ENCODE data around the gene IL32.
"Not testable (repeated sequence)": the region's sequence is repeated elsewhere in the genome, so short reads cannot be mapped to it uniquely, and the experiment has no call there.

The IL32 gene

DNA sequence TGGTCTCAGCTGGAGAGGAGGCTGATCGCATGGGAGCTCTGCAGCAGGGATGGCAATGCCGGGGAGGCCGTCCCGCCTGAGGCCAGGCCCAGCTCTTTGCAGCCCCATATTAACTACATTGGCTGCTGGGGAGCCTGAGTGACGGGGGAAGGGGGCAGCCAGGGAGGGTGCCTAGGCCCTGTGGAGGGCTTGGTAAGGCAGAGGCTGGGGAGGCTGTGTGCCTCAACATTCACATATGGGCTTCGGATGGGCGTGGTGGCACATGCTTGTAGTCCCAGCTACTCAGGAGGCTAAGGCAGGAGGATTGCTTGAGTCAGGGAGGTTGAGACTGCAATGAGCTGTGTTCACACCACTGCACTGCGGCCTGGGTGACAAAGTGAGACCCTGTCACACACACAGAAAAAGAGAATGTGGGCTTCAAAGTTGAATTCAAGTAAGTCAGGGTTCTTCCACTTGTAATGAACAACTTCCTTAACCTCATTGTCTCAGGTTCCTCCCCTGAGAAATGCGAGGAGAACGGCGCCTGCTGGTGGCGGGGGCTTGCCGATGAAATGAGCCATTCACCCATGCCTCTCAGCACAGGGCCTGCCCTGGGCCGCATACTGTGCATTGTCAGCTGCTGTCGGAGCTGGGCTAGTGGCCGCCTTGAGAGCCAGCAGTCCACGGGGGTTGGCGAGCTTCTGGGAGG, 7.3 kb downstream of the IL32 start:
- not testable (repeated sequence) for DNase-seq

DNA sequence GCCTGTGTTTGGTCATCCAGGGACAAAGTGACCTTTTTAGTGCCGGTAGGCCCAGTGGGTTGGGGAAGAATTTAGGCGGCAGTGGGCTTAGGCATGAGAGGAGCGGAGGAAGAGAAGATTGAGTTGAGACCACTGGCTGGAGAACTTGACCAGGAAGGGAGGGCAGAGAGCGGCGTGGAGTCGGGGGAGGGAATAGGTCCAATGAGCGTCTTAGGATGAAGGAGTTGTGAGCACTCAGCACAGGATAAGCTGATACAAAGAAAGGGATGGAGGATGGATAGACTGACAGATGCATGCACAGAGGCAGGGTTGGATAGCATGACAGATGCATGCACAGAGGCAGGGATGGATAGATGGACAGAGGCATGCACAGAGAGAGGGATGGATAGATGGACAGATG, 8.0 kb downstream of the IL32 start:
- DNase-seq: no peak

DNA sequence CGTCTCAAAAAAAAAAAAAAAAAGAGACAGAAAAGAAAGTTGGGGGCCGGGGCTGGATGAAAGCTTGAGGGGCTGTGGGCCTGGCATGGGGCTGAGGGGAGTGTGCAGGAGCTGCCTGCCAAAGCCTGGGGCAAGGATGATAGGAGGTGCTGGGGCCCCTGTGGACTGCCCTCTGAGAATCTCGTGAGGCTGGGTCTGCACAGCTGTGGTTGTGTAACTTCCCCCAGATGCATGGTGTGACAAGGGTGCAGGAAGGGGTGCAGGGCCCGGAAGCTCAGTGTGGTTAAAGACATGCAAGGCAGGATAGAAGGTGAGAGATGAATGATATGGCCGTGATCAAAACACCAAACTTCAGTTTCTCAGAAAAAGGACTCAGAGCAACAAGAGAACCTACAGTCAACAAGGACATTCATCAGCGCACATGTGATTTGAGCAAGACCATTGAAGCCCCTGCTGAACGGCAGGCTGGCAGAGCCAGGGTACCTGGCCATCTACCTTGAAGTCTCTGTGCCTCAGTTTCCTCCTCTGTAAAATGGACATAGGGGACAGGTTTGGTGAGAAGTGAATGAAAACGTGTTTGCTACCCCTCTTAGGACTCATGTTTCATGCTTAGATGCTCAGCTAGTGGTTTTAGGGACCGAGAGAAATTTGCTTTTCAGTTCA, 9.6 kb downstream of the IL32 start:
- no peak for DNase-seq

DNA sequence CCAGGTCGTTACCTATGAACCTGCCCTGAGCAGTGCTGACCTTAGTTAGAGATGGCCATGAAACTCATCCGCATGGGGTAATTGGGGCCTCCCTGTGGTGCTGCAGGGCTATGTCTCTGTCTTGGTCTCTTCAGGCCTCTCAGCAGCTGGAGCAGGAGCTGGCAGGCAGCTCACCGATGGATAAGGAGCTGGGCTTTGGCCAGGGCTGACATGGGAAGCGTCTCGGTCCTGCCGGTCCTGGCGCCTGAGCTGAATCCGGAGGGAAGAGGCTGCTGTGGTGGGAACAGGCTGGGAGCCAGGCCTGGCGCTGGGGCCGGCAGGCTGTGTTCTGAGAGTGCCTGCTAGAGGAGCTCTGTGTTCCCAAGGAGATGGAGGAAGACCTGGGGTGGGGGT, 10.1 kb downstream of the IL32 start:
- DNase-seq: peak; percentile 56

DNA sequence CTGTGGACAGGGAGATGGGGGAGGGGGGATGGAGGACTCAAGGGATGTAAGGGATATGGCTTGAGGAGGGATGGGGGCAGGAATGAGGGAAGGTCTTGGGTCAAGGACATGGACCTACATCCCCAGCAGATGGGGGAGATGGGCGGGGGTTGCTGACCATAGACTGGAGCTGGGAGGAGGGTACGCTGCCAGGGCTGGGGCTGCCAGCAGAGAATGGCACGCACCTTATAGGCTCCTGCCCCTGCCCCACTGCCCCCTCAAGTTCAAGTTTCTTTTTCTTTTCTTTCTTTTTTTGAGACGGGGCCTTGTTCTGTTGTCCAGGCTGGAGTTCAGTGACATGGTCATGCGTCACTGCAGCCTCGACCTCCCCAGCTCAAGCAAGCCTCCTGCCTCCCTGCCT, 10.5 kb downstream of the IL32 start:
- DNase-seq: not testable (repeated sequence)

DNA sequence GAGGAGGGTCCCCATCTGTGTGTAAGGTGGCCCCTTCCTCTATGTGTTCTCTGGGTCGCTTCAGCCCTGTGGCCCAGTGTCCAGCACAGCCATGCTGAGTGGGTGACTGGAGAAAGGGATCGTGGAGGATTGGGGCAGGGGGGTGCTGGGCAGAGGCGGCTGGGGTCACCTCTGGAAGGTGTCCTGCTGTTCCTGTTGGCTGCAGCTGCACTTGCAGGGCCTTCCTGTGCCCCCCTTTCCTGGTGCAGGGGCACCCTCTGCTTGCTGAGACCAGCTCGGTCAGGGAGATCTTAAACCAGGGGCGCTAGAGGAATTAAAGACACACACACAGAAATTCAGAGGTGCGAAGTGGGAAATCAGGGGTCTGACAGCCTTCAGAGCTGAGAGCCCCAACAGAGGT, 11.1 kb downstream of the IL32 start:
- DNase-seq: no peak

DNA sequence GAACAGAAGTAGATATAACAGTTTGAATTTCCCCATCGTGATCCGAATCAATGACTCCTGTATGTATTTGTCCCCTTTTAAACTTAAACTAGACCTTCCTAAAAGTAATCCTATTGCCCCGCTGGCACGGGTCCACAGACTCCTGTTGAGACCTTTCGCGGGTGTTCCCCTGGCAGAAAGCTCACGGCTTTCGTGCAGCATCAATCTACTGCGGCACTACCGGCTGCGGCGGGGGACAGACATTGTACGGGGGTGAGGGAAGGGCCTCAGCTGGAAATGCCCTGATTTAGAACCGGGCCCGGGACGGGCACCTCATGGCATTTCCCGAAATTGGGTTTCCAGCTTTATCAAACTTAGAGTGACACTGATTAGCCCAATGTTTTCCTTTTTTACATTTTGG, 14.6 kb downstream of the IL32 start:
- DNase-seq: no peak

DNA sequence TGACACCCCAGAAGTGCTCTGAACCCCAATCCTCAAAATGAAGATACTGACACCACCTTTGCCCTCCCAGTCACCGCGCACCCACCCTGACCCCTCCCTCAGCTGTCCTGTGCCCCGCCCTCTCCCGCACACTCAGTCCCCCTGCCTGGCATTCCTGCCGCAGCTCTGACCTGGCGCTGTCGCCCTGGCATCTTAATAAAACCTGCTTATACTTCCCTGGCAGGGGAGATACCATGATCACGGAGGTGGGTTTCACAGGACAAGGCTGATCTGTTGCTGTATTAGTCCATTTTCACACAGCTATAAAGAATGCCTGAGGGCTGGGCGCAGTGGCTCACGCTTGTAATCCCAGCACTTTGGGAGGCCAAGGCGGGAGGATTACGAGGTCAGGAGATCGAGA, 16.5 kb downstream of the IL32 start:
- not testable (repeated sequence) for DNase-seq

DNA sequence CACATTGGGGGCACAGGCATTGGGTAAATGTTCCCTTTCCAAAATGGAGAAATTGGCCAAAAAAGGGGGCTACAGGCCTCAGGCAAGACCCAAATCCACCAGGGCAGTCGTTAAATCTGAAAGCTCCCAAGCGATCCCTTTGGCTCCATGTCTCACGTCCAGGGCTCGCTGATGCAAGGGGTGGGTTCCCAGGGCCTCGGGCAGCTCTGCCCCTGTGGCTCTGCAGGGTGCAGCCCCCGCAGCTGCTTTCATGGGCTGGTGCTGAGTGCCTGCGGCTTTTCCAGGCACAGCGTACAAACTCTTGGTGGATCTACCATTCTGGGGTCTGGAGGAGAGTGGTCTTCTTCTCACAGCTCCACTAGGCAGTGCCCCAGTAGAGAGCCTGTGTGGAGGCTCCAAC, 18.0 kb downstream of the IL32 start:
- not testable (repeated sequence) for DNase-seq

DNA sequence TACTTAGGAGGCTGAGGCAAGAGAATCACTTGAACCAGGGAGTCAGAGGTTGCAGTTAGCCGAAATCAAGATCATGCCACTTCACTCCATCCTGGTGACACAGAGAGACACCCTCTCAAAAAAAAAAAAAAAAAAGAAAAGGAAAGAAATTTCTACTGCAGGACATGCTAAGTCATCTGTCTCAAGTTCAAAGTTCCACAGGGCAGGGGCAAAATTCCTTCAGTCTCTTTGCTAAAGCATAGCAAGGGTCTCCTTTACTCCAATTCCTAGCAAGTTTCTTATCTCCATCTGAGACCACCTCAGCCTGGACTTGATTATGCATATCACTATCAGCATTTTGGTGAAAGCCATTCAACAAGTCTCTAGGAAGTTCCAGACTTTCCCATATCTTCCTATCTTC, 19.1 kb downstream of the IL32 start:
- no peak for DNase-seq

DNA sequence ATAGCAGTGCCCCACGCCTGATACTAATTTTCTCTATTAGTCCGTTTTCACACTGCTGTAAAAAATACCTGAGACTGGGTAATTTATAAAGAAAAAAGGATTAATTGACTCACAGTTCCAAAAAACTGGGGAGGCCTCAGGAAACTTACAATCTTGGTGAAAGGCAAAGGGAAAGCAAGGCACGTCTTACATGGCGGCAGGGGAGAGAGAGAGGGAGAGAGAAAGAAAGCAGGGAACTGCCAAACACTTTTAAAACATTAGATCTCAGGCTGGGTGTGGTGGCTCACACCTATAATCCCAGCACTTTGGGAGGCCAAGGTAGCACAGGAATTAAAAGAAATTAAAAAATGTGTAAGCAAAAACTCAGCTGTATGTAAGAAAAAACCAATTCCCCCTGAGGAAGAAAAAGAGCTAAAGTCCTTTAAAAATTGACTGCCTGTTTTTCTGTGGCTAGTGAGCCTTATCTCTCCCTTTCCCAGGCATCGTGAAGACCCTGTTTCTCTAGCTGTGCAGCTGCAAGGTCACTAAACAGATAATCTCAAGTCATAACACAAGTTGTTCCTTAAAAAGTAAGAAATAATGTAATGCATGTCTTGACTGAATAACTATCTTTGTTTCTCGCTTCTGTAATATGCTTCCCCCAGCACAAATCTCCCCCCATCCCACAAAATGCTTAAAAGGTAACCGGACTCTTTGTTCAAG, 19.7 kb downstream of the IL32 start:
- DNase-seq: no peak

DNA sequence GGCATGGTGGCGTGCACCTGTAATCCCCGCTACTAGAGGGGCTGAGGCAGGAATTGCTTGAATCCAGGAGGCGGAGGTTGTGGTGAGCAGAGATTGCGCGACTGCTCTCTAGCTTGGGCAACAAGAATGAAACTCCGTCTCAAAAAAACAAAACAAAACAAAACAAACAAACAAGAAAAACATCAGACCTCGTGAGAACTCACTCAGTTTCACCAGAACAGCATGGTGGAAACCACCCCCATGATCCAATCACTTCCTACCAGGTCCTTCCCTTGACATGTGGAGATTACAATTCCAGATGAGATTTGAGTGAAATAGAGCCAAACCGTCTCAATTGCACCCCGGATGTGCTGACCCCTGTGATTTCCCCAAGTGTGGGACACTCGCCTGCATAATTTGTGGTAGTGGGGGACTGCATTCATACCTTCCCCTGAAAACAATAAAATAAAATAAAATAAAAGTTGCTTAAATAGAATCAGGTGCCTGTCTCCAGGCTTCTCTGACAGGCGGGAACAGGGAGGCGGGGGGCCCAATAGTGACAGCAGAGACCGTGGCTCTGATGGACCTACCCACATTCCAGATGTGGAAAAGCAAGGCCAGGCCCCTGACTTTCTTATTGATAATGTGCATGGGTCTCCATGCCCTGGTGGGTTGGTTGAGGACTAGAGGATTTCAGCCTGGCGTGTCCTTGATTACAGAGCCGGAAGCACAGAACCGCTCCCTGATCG, 20.6 kb downstream of the IL32 start:
- no peak for DNase-seq

DNA sequence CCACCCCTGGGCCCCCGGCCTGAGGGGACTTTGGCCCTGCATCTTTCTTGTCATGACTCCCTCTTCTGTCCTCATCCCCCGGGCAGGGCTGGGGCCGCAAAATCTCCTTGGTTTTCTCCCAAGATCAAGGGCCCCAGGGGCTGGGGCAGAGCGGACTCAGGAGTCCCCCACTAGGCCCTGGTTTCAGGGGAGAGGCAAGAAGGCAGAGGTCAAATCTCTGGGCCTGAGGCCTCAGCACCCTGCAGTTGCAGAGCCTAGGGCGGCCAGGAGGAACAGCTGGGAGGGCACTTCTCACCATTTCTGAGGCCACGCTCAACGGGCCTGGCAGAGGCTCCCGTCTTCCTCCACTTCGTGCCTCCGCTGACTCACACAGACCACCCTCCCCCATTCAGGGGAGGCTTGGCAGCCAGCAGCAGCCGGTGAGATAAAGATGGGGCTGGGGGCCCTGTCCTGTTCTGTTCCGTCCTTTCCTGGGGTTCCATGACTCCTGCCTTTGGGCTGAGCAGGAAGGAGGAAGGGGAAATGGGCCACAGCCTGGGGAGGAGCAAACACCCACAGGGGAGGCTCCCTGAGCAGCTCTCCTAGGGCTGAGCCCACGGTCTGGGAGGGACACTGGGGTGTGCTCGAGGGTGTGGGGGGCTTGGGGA, 21.3 kb downstream of the IL32 start:
- no peak for DNase-seq

DNA sequence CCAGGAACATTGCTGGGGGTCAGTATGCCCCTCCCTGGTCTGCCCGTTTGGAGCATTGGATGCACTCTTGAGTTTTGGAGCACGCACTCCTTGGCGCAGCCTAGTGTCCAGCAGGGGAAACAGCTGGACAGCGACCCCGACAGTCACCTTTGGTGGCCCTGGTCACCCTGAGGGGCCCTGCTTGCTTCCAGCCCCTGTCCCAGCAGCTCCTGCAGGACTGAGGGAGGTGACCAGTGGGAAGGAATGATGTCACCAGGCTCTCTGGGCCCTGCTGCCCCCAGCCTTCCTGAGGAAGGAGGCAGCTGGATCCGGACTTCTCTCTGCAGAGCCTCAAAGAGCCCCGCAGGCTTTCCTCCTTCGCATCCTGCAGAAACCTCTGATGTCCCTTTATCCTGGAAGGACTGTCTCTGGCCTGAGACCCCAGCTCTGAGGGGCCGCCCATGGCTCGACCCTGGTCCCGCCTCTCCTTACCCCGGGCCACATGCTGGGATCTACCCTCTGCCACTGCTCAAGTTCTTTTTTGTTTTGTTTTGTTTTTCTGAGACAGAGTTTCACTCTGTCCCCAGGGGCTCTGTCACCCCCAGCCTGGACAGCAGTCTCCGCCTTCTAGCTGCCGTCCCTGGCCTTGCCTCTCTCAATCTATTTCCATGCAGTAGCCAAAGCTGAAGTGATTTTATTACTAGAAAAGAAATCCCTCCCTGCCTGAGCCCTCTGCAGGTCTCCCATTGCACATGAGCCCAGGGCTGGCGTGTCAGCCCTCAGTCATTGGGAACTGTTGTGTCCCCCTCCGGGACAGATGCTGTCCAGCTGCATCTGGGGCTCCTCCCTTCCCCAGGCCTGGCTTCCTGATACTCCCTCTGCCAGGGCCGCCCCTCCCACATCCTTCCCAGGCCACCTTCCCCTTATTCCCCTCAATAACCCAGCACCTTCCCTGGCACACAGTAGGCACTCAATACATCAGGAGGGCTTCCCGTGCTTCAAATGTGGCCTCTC, 22.1 kb downstream of the IL32 start:
- DNase-seq: peak; percentile 67

DNA sequence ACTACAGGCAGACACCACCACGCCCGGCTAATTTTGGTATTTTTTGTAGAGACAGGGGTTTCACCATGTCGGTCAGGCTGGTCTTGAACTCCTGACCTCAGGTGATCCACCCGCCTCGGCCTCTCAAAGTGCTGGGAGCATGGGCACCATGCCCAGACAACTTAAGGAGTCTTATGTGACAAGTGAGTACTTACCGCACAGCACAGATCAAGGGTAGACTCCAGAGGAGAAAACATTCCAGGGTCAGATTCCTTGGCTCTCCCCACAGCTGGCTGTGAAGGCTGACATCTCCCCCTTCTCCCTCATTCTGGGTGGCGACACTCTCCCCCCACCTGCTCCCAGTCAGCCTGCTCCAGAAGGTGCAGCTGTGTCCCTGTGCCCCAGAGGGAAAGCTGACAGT, 23.0 kb downstream of the IL32 start:
- DNase-seq: no peak

DNA sequence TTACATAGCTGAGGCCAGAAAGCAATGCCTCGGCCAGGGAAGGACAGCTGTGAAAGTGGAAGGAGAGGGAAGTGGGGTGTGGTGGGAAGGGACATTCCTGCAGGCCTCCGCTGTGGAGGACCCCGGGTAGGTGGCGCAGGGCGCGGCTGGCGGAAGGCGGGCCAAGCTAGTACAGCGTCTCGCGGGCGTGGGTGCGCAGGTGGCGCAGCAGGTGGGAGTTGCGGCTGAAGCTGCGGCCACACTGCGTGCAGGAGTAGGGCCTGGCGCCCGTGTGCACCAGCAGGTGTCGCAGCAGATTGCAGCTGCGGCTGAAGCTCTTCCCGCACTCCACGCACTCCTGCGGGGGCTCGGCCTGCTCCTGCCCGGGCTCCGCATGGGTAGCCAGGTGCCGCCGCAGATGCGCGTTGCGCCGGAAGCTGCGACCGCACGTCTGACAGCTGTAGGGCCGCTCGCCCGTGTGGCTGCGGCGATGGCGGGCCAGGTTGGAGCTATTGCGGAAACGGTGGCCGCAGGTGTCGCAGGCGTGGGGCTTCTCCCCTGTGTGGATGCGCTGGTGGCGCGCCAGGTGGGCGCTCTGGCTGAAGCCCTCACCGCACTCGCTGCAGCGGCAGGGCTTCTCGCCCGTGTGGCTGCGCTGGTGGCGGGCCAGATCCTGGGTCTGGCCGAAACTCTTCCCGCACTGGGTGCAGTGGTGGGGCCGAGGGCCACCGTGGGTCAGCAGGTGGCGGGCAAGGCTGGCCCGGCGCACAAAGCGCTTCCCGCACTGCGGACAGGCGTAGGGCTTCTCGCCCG, 23.7 kb downstream of the IL32 start:
- DNase-seq: no peak

DNA sequence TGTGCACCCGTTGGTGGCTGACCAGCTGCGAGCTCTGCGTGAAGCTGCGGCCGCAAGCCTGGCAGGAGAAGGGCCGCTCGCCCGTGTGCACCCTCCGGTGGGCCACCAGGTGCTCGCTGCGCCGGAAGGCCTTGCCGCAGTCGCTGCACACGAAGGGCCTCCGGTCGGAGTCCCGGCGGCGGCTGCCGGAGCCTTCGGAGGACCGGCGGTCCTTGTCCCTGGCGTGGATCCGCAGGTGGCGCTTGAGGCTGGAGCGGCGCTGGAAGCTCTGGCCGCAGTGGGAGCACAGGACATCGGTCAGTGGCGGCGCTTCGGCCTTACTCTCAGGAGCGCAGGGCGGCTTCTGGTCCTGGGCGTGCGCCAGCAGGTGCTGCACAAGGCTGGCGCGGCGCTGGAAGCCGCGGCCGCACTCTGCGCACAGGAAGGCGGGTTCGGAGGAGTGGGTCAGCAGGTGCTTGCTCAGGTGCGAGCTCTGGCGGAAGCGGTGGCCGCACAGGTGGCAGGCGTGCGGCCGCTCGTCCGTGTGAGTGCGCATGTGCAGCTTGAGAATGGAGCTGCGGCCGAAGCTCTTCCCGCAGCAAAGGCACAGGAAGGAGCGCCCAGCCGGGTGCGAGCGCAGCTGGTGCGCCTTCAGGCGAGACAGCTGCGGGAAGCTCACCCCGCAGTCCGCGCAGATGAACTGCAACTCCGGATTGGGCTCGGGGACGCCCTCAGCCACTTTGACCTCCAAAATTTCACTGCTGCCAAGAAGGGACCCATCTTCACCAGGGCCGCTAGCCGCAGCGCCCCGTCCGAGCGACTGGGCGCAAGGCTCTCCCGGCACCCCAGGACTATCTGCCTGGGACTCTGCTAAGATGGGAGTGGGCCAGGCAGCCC, 24.5 kb downstream of the IL32 start:
- DNase-seq: no peak

DNA sequence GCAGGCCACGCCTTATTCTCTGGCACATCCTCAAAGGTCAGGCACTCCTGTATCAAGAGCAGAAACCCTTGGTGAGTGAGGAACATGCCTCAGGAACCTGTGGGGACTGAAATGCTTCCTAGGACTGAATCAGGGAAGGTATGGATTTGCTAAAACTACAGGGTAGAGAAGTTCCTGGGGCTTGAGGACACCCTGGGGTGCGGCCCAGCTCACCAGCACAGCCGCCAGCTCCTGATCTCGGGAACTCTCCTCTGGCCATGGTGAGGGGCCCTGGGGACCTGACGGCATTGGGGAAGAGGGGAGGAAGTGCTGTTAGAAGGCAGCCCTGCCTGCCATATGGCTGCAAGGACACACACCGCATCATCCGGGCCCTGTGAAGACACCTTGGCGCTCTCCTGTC, 26.1 kb downstream of the IL32 start:
- DNase-seq: no peak

DNA sequence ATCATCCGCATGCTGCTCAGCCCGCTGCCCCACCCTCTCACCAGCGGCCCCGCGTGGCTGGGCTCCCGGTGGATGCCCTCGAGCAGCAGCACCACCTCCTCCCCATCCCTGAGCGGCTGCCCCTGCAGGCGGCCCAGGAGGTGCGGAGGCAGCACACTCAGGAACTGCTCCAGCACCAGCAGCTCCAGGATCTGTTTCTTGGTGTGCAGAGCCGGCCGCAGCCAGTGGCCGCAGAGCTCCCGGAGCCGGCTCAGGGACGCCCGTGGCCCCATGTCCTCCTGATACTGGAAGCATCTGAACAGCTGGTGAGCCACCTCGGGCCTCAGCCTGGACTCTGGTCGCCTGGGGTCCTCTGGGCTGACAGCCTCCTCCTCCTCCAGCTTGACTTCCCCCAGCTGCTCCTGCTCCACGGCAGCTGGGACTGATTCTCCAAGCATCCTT, 27.1 kb downstream of the IL32 start:
- DNase-seq: no peak
